ENCODE results near the gene ZFYVE21.

DNA sequence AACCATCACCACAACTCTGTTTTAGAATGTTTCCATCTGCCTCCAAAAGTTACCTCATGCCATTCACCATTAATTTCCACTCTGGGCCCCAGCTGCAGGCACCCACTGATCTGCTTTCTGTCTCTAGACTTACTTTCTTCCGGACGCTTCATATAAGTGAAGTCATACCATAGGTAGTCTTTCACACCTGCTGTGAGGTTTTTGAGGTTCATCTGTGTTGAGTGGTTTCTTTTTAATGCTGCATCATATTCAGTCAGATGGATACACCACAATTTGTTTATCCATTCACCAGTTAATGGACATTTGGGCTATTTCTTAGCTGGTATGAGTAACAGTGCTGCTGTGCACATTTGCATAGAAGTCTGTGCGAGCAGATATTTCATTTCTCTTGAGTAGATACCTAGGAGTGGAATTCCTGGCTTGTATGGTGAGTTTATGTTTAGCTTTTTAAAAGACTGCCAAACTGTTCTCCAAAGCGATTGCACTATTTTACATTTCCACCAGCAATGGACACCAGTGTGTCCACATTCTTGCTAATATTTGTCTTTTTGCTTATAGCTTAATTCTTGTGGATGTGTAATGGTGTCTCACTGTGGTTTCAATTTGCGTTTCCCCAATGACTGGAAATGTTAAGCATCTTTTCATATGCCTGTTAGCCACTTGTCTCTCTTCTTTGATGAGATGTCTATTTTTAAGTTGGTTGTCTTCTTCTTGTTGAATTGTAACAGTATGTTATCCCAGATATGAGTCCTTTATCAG, 48.3 kb downstream of the ZFYVE21 start:
- TF ChIP-seq POLR2AphosphoS5 (IDR thresholded peaks at IDR 0.05) = no peak
- TF ChIP-seq, protein P1, sequence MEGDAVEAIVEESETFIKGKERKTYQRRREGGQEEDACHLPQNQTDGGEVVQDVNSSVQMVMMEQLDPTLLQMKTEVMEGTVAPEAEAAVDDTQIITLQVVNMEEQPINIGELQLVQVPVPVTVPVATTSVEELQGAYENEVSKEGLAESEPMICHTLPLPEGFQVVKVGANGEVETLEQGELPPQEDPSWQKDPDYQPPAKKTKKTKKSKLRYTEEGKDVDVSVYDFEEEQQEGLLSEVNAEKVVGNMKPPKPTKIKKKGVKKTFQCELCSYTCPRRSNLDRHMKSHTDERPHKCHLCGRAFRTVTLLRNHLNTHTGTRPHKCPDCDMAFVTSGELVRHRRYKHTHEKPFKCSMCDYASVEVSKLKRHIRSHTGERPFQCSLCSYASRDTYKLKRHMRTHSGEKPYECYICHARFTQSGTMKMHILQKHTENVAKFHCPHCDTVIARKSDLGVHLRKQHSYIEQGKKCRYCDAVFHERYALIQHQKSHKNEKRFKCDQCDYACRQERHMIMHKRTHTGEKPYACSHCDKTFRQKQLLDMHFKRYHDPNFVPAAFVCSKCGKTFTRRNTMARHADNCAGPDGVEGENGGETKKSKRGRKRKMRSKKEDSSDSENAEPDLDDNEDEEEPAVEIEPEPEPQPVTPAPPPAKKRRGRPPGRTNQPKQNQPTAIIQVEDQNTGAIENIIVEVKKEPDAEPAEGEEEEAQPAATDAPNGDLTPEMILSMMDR (IDR thresholded peaks at IDR 0.05) = no peak
- no peak for TF ChIP-seq POLR2A (IDR thresholded peaks at IDR 0.05)
- no peak for TF ChIP-seq EP300 (IDR thresholded peaks at IDR 0.05)
